GM12878 (cell line): ENCODE data around the gene KCNK7. TPM values are rescaled to one million over a fixed set of nuclear protein-coding genes. Genes with fewer than 3 reads are reported as not detected.
A peak's percentile ranks its signal among the peaks of the same experiment; 100 is the strongest.

Source experiments
- ATAC-seq: fragments of 200-7000 bp; cut with Tn5 transposase; 3 replicates; pipeline ENCODE4 v1.9.1; 2020; ENCODE audit warnings: mild to moderate bottlenecking, moderate library complexity
- BruUV-seq: library from RNA; stranded (reverse); fragments of 400-500 nt; replicated peaks from 2 replicates; lab custom pipeline; 2021; lab: Mats Ljungman, UMichigan
- CTCF ChIA-PET: fragments of 300-600 bp; sonication (Branson Sonifier 250); formaldehyde crosslinking; extraction: SDS; loops from one replicate; lab custom pipeline; 2021; ENCODE audit warnings: inconsistent platforms; lab: Yijun Ruan, JAX
- POLR2A ChIA-PET: fragments of 350-600 bp; formaldehyde crosslinking; extraction: SDS; loops from one replicate; lab custom pipeline; 2021; ENCODE audit warnings: inconsistent platforms; lab: Charles Lee
- RAD21 ChIA-PET: fragments of 300-600 bp; sonication (Branson Sonifier 250); formaldehyde crosslinking; loops from one replicate; lab custom pipeline; 2023; ENCODE audit warnings: antibody characterized with exemption; ENCODE audit not compliant: unreplicated experiment; lab: Charles Lee
- SMC1A ChIA-PET: fragments of 300-600 bp; sonication (Branson Sonifier 250); formaldehyde crosslinking; loops from one replicate; lab custom pipeline; 2023; ENCODE audit not compliant: unreplicated experiment, uncharacterized antibody; lab: Charles Lee
- DNase-seq: peaks from one replicate; pipeline ENCODE4 v3.0.0-alpha.2; 2011; ENCODE audit warnings: low read depth, low spot score
- FAIRE-seq: peaks from 3 replicates; lab custom pipeline; 2011; peaks lifted over from hg19 to GRCh38; lab: Jason Lieb, UNC
- H2AFZ ChIP-seq: 2 replicates; pipeline ENCODE4 v1.6.0; 2011; ENCODE audit warnings: low read depth, low read length, control low read depth; ENCODE audit not compliant: control insufficient read depth
- H3K27ac ChIP-seq: 2 replicates; pipeline ENCODE4 v1.5.1; 2011; ENCODE audit warnings: control low read depth; ENCODE audit not compliant: control insufficient read depth, insufficient read depth
- H3K27me3 ChIP-seq, 2 experiments: replicated peaks in 1 of 2; 2 replicates each; pipeline versions ENCODE4 v1.6.0 to v1.6.1; 2011; ENCODE audit warnings: low read length in 1 of 2; ENCODE audit not compliant: control insufficient read depth in 2 of 2, insufficient read depth in 2 of 2
- H3K36me3 ChIP-seq, 2 experiments: 2 replicates each; pipeline ENCODE4 v1.5.1; 2011; ENCODE audit warnings: low read length in 1 of 2; ENCODE audit not compliant: control insufficient read depth in 2 of 2, insufficient read depth in 2 of 2
- H3K4me1 ChIP-seq: 2 replicates; pipeline ENCODE4 v1.6.1; 2011; ENCODE audit warnings: mild to moderate bottlenecking, low read length, moderate library complexity, mixed read lengths; ENCODE audit not compliant: control insufficient read depth, insufficient read depth
- H3K4me2 ChIP-seq: 2 replicates; pipeline ENCODE4 v1.6.0; 2011; ENCODE audit warnings: control low read depth; ENCODE audit not compliant: control insufficient read depth, insufficient read depth
- H3K4me3 ChIP-seq: fragments of 200-600 bp; sonication (generic); 2 replicates; pipeline ENCODE4 v1.5.1; 2016
- H3K79me2 ChIP-seq: 2 replicates; pipeline ENCODE4 v1.6.0; 2011; ENCODE audit warnings: low read length; ENCODE audit not compliant: control insufficient read depth, insufficient read depth
- H3K9ac ChIP-seq: 2 replicates; pipeline ENCODE4 v1.8.0; 2011; ENCODE audit warnings: low read length, control low read depth, mixed read lengths; ENCODE audit not compliant: control insufficient read depth, insufficient read depth
- H3K9me3 ChIP-seq: replicated peaks from 3 replicates; pipeline ENCODE4 v1.5.1; 2011; ENCODE audit warnings: mild to moderate bottlenecking, low read length; ENCODE audit not compliant: control insufficient read depth, insufficient read depth
- H4K20me1 ChIP-seq: 2 replicates; pipeline ENCODE4 v1.6.0; 2011; ENCODE audit not compliant: control insufficient read depth, insufficient read depth
- CUX1 ChIP-seq: IDR thresholded peaks from 2 replicates; pipeline ENCODE4 v1.6.1; 2012; ENCODE audit warnings: improper control_type of control experiment, low read depth, low read length; ENCODE audit not compliant: insufficient replicate concordance
- IRF4 ChIP-seq: IDR thresholded peaks from 2 replicates; pipeline ENCODE4 v1.6.1; 2011; ENCODE audit warnings: low read depth, low read length
- MLLT1 ChIP-seq: fragments of 450-650 bp; IDR thresholded peaks from 2 replicates; pipeline ENCODE4 v1.6.1; 2016; ENCODE audit warnings: mild to moderate bottlenecking
- MYC ChIP-seq: IDR thresholded peaks from 2 replicates; pipeline ENCODE4 v1.6.1; 2011; ENCODE audit warnings: mild to moderate bottlenecking, low read length, moderate library complexity, inconsistent platforms; ENCODE audit not compliant: insufficient read depth, insufficient replicate concordance, insufficient read length, severe bottlenecking
- POLR2A ChIP-seq: IDR thresholded peaks from 2 replicates; pipeline ENCODE4 v1.6.1; 2011; ENCODE audit warnings: low read depth, mild to moderate bottlenecking, low read length
- POLR2AphosphoS5 ChIP-seq: IDR thresholded peaks from 2 replicates; pipeline ENCODE4 v1.6.1; 2011; ENCODE audit warnings: mild to moderate bottlenecking, low read length, inconsistent platforms
- ZNF622 ChIP-seq: fragments of 450-650 bp; IDR thresholded peaks from 2 replicates; pipeline ENCODE4 v1.6.1; 2017; ENCODE audit warnings: mild to moderate bottlenecking, inconsistent platforms
- WGBS: methylation state at CpG from one replicate; pipeline ENCODE4 v1.1.6; 2016; ENCODE audit warnings: low lambda C conversion rate; ENCODE audit not compliant: insufficient replicate concordance, insufficient coverage; ENCODE audit errors: missing lambda C conversion rate; 5-methylcytosine and 5-hydroxymethylcytosine counted together
- in situ Hi-C: fragments of 300-500 bp; cut with MboI; formaldehyde crosslinking; loops from 9 replicates; pipeline ENCODE4 v1.14.3; 2018; ENCODE audit warnings: mixed read lengths
- intact Hi-C: fragments of 100-400 bp; cut with micrococcal nuclease; formaldehyde crosslinking; loops from one replicate; pipeline ENCODE4 v1.14.2; 2022; ENCODE audit not compliant: unreplicated experiment
- polyA plus RNA-seq, 11 experiments: library from polyadenylated mRNA; depleted of rRNA in 4 of 11; unstranded in 6 of 11; stranded (reverse) in 5 of 11; fragments of >200 nt; fragmentation: Nextera tagmentation in 4 of 11; fragmentation: Illumina TruSeq in 1 of 11; extraction: Ambion mirVana in 4 of 11; extraction: Trizol in 1 of 11; gene quantifications; 1 replicate in 1 of 11; 2 replicates in 10 of 11; pipeline versions ENCODE4 v1.2.1 to v1.2.3, GENCODE V29; 2011 to 2016; ENCODE audit warnings: inconsistent platforms in 2 of 11, missing spikeins in 2 of 11, low read depth in 1 of 11
- total RNA-seq, 4 experiments: library from RNA; depleted of rRNA in 3 of 4; stranded (reverse); fragments of >200 nt in 3 of 4; fragmentation: Illumina TruSeq in 1 of 4; extraction: Trizol in 1 of 4; gene quantifications; 2 replicates each; pipeline versions ENCODE4 v1.2.1 to v1.2.3, GENCODE V29; 2013 to 2021

Gene KCNK7
- total and polyA plus RNA-seq, 10 of the 15 experiments (the other 5 are each of a cell fraction or from before 2014, with no cell fraction given) = 0.11 to 0.54 (median 0.23) TPM; not detected in 7

GRCh38 chr11:65553301-65554001 lies 42.1 kb downstream of the KCNK7 start:
- no TSS peak for BruUV-seq
- 56% methylated on average over 16 of the region's 37 CpGs for whole genome bisulfite sequencing
- intact Hi-C loops (no loop called here), in situ Hi-C loops (no loop called here)
- FAIRE-seq (no peak), ATAC-seq (peak; percentile 21), DNase-seq (no peak)
- no peaks in the 10 kb centered on the region for H4K20me1 ChIP-seq
- ChIA-PET POLR2A (no interaction called here), SMC1A (no interaction called here), RAD21 (interaction anchor here (1.7 to 2.9 kb wide), 2 partner anchors 12 to 13 kb away, joined by 4 to 19 read pairs; no protein-coding TSS in a partner anchor), CTCF (no interaction called here)
- no peak for TF ChIP-seq ZNF622
- peak; percentile 29; the same call in 1 of the 2 replicates for TF ChIP-seq POLR2A
- no peaks in the 10 kb centered on the region for H3K79me2 ChIP-seq
- no peaks in the 10 kb centered on the region for H3K9me3 ChIP-seq
- H3K36me3 ChIP-seq = no peaks in the 10 kb centered on the region
- H3K27me3 ChIP-seq = no peaks in the 10 kb centered on the region; a peak in 1 of 4 replicates
- no peak overlapping the region for H3K4me3 ChIP-seq
- no peak overlapping the region for H3K4me2 ChIP-seq
- H3K4me1 ChIP-seq = peaks cover 9% of the 10 kb centered on the region
- H3K27ac ChIP-seq = no peak overlapping the region
- H3K9ac ChIP-seq = no peak overlapping the region
- H2AFZ ChIP-seq = no peak overlapping the region

GRCh38 chr11:65552388-65552951 lies 43.1 kb downstream of the KCNK7 start:
- intact Hi-C loops = no loop called here
- no peak overlapping the region for H3K27ac ChIP-seq
- H3K4me1 ChIP-seq = peaks cover 14% of the 10 kb centered on the region
- no peak overlapping the region for H3K4me3 ChIP-seq
- H3K4me2 ChIP-seq = no peak overlapping the region
- H3K79me2 ChIP-seq = no peaks in the 10 kb centered on the region
- H3K27me3 ChIP-seq = no peaks in the 10 kb centered on the region; a peak in 1 of 4 replicates
- DNase-seq = no peak
- no peaks in the 10 kb centered on the region for H3K36me3 ChIP-seq
- POLR2A ChIA-PET = interaction anchor here (1.2 kb wide), 1 partner anchor 12 kb away, joined by 3 read pairs; no protein-coding TSS in a partner anchor
- no peaks in the 10 kb centered on the region for H4K20me1 ChIP-seq
- WGBS = 38% methylated on average over 8 of the region's 9 CpGs
- ATAC-seq = no peak
- CTCF ChIA-PET = interaction anchor here (0.7 to 4.7 kb wide), 7 partner anchors 9 to 220 kb away, joined by 3 to 29 read pairs (median 4); no protein-coding TSS in a partner anchor
- in situ Hi-C loops = no loop called here
- no TSS peak for BruUV-seq
- SMC1A ChIA-PET = interaction anchor here (0.7 to 2.8 kb wide), 2 partner anchors 12 to 174 kb away, joined by 3 to 11 read pairs; no protein-coding TSS in a partner anchor
- no peaks in the 10 kb centered on the region for H3K9me3 ChIP-seq
- no peak overlapping the region for H3K9ac ChIP-seq
- RAD21 ChIA-PET = interaction anchor here (1.7 to 2.9 kb wide), 2 partner anchors 12 to 13 kb away, joined by 4 to 19 read pairs; no protein-coding TSS in a partner anchor
- FAIRE-seq = no peak
- H2AFZ ChIP-seq = no peak overlapping the region
- no peak for TF ChIP-seq MLLT1
- no peak for TF ChIP-seq POLR2AphosphoS5
- no peak for TF ChIP-seq IRF4
- TF ChIP-seq CUX1 = no peak
- no peak for TF ChIP-seq MYC
